K562 (cell line): ENCODE results near the gene LILRB3. TPM values are rescaled to one million over a fixed set of nuclear protein-coding genes. Genes with fewer than 3 reads are reported as not detected.

Source experiments
- ARID4B ChIP-seq: sonication (generic); formaldehyde crosslinking; IDR thresholded peaks from 2 replicates; pipeline ENCODE4 v1.8.0; 2022; ENCODE audit warnings: mild to moderate bottlenecking, missing genetic modification reagents
- EP400 ChIP-seq: fragments of 450-650 bp; IDR thresholded peaks from 2 replicates; pipeline ENCODE4 v1.6.1; 2017; ENCODE audit warnings: antibody characterized with exemption, mild to moderate bottlenecking, moderate library complexity
- ILK ChIP-seq: fragments of 450-650 bp; IDR thresholded peaks from 2 replicates; pipeline ENCODE4 v1.6.1; 2016; ENCODE audit warnings: missing genetic modification characterization, low read depth, mild to moderate bottlenecking, missing compliant biosample characterization, moderate library complexity, borderline replicate concordance
- MED1 ChIP-seq: sonication (generic); formaldehyde crosslinking; IDR thresholded peaks from 2 replicates; pipeline ENCODE4 v1.8.1; 2023; ENCODE audit warnings: missing genetic modification reagents, borderline replicate concordance
- MEF2A ChIP-seq: IDR thresholded peaks from 2 replicates; pipeline ENCODE4 v1.6.1; 2011; ENCODE audit warnings: low read depth, mild to moderate bottlenecking, low read length, moderate library complexity; ENCODE audit not compliant: control insufficient read depth
- MXD1 ChIP-seq: fragments of 250-450 bp; sonication (Bioruptor Pico); IDR thresholded peaks from 2 replicates; pipeline ENCODE4 v1.8.0; 2021; ENCODE audit warnings: borderline replicate concordance, mild to moderate bottlenecking, moderate library complexity; ENCODE audit not compliant: poor library complexity, severe bottlenecking
- SAFB2 ChIP-seq: fragments of 200-400 bp; formaldehyde crosslinking; IDR thresholded peaks from 2 replicates; pipeline ENCODE4 v1.6.1; 2018; ENCODE audit warnings: borderline replicate concordance, low read length, low read depth, moderate library complexity; ENCODE audit not compliant: severe bottlenecking
- SLC30A9 ChIP-seq: fragments of 250-450 bp; sonication (Bioruptor Pico); IDR thresholded peaks from 2 replicates; pipeline ENCODE4 v1.8.0; 2022; ENCODE audit warnings: mild to moderate bottlenecking, moderate library complexity
- ZMIZ1 ChIP-seq, 2 experiments: fragments of 150-350 bp in 1 of 2; IDR thresholded peaks; 2 replicates each; pipeline ENCODE4 v1.6.1; 2012 to 2016; ENCODE audit warnings: low read depth in 2 of 2, low read length in 2 of 2, mild to moderate bottlenecking in 1 of 2, moderate library complexity in 1 of 2
- ZNF175 ChIP-seq: fragments of 200-800 bp; sonication (Bioruptor generic); IDR thresholded peaks from 2 replicates; pipeline ENCODE4 v1.6.1; 2016; ENCODE audit warnings: low read depth, mild to moderate bottlenecking, missing genetic modification characterization, missing compliant biosample characterization
- ZNF184 ChIP-seq: sonication (generic); formaldehyde crosslinking; IDR thresholded peaks from 2 replicates; pipeline ENCODE4 v1.5.0; 2020; ENCODE audit warnings: missing genetic modification reagents
- ZNF282 ChIP-seq: sonication (generic); formaldehyde crosslinking; IDR thresholded peaks from 2 replicates; pipeline ENCODE4 v1.8.1; 2023; ENCODE audit warnings: missing genetic modification reagents
- ZNF696 ChIP-seq: fragments of 250-450 bp; sonication (Bioruptor Pico); conservative IDR thresholded peaks from 2 replicates; pipeline ENCODE4 v1.4.0; 2020; ENCODE audit warnings: mild to moderate bottlenecking, moderate library complexity
- polyA plus RNA-seq, 8 experiments: library from polyadenylated mRNA; depleted of rRNA in 4 of 8; stranded (reverse) in 5 of 8; unstranded in 3 of 8; fragments of >200 nt; fragmentation: Nextera tagmentation in 2 of 8; fragmentation: Illumina TruSeq in 1 of 8; extraction: Ambion mirVana in 2 of 8; extraction: Trizol in 1 of 8; gene quantifications; 2 replicates each; pipeline versions ENCODE4 v1.2.1 to v1.2.3, GENCODE V29; 2011 to 2014; ENCODE audit warnings: inconsistent platforms in 1 of 8, missing spikeins in 1 of 8
- total RNA-seq, 7 experiments: library from RNA; depleted of rRNA in 6 of 7; stranded (reverse); fragments of >200 nt in 6 of 7; fragmentation: Illumina TruSeq in 2 of 7; extraction: Trizol in 2 of 7; gene quantifications; 2 replicates each; pipeline versions ENCODE4 v1.2.1 to v1.2.3, GENCODE V29; 2011 to 2021; ENCODE audit warnings: low replicate concordance in 1 of 7

Gene LILRB3
- total and polyA plus RNA-seq, 9 of the 15 experiments (the other 6 are each of a cell fraction or from before 2014, with no cell fraction given): 0.01 to 0.09 TPM; not detected in 7

- no peak for TF ChIP-seq ARID4B (CRISPR knock-in tag)
- TF ChIP-seq MEF2A: no peak
- no peak for TF ChIP-seq SAFB2
- no peak for TF ChIP-seq ZNF175 (CRISPR knock-in tag)
- TF ChIP-seq ZNF184 (CRISPR knock-in tag): no peak
- no peak; the same call in 1 of the 2 replicates for TF ChIP-seq EP400
- TF ChIP-seq MED1 (CRISPR knock-in tag): no peak
- no peak for TF ChIP-seq ZNF696 (CRISPR knock-in tag)
- TF ChIP-seq ZNF282 (CRISPR knock-in tag): no peak
- no peak for TF ChIP-seq ZMIZ1 (IDR thresholded peaks at IDR 0.05; ENCODE audit: low read depth in 2 of 2, low read length in 2 of 2)
- TF ChIP-seq MXD1 (CRISPR knock-in tag): no peak
- TF ChIP-seq ILK (tag): no peak
- TF ChIP-seq SLC30A9 (CRISPR knock-in tag): no peak
Observed at GRCh38 chr19:54188215-54188871, 34.5 kb downstream of the LILRB3 start (continued).
